HCT116 (cell line): Measurements from ENCODE around the gene COL18A1. TPM values are rescaled to one million over a fixed set of nuclear protein-coding genes. Genes with fewer than 3 reads are reported as not detected.

Experiments
- ATAC-seq: fragments of 200-7000 bp; cut with Tn5 transposase; 2 replicates; pipeline ENCODE4 v1.9.1; 2020; ENCODE audit warnings: mild to moderate bottlenecking, moderate library complexity
- BruUV-seq: library from RNA; stranded (reverse); fragments of 400-500 nt; replicated peaks from 2 replicates; lab custom pipeline; 2021; lab: Mats Ljungman, UMichigan
- CTCF ChIA-PET: fragments of 300-600 bp; sonication (Branson Sonifier 250); formaldehyde crosslinking; loops from one replicate; lab custom pipeline; 2021; ENCODE audit warnings: antibody characterized with exemption; lab: Charles Lee
- POLR2A ChIA-PET: fragments of 300-600, 350-600 bp; sonication (Branson Sonifier 250); formaldehyde crosslinking; loops from one replicate; lab custom pipeline; 2021; ENCODE audit warnings: antibody characterized with exemption; lab: Charles Lee
- RAD21 ChIA-PET, 2 experiments: fragments of 300-600 bp; sonication (Branson Sonifier 250); formaldehyde crosslinking; loops; one replicate each; lab custom pipeline; 2023; ENCODE audit warnings: low total read pairs in 2 of 2; ENCODE audit not compliant: uncharacterized antibody in 2 of 2, unreplicated experiment in 2 of 2, low non-redundant PET in 1 of 2; lab: Charles Lee
- DNase-seq: peaks from one replicate; pipeline ENCODE4 v3.0.0-alpha.2; 2010; ENCODE audit warnings: low read depth, low spot score
- H2AFZ ChIP-seq: fragments of 200-600 bp; shearing (Covaris generic), sonication (generic); 2 replicates; pipeline ENCODE4 v1.6.1; 2017; ENCODE audit warnings: low read depth, mixed run types, mixed read lengths, antibody characterized with exemption, low read length; ENCODE audit not compliant: poor library complexity, severe bottlenecking
- H3K27ac ChIP-seq: 2 replicates; pipeline ENCODE4 v1.5.1; 2012; ENCODE audit warnings: low read depth, low read length
- H3K27me3 ChIP-seq: fragments of 200-600 bp; sonication (generic); 2 replicates; pipeline ENCODE4 v1.6.1; 2016; ENCODE audit warnings: mixed run types, low read length, mixed read lengths; ENCODE audit not compliant: insufficient read depth
- H3K36me3 ChIP-seq, 2 experiments: fragments of 200-500 bp in 1 of 2; fragments of 200-600 bp in 1 of 2; sonication (Bioruptor generic) in 1 of 2; sonication (generic) in 1 of 2; 2 replicates each; pipeline versions ENCODE4 v1.5.1 to v1.6.1; 2014 to 2016; ENCODE audit warnings: low read length in 2 of 2, inconsistent platforms in 1 of 2, mixed read lengths in 1 of 2, mixed run types in 1 of 2; ENCODE audit not compliant: insufficient read depth in 2 of 2, control insufficient read depth in 1 of 2
- H3K4me1 ChIP-seq, 2 experiments: fragments of 200-600 bp in 1 of 2; sonication (generic) in 1 of 2; 2 replicates each; pipeline versions ENCODE4 v1.5.1 to v1.6.1; 2012 to 2017; ENCODE audit warnings: low read length in 2 of 2, inconsistent platforms in 1 of 2, mild to moderate bottlenecking in 1 of 2, mixed read lengths in 1 of 2, mixed run types in 1 of 2, moderate library complexity in 1 of 2; ENCODE audit not compliant: insufficient read depth in 2 of 2, control insufficient read depth in 1 of 2
- H3K4me2 ChIP-seq: fragments of 200-600 bp; sonication (generic); 2 replicates; pipeline ENCODE4 v1.6.1; 2017; ENCODE audit warnings: mixed run types, low read length, mixed read lengths
- H3K4me3 ChIP-seq, 2 experiments: fragments of 200-600 bp in 1 of 2; sonication (generic) in 1 of 2; replicated peaks in 1 of 2; 2 replicates each; pipeline ENCODE4 v1.5.1; 2011 to 2016; ENCODE audit warnings: low read length in 2 of 2, control low read depth in 1 of 2, low read depth in 1 of 2, mild to moderate bottlenecking in 1 of 2, mixed read lengths in 1 of 2, mixed run types in 1 of 2
- H3K79me2 ChIP-seq: fragments of 200-600 bp; sonication (generic); 2 replicates; pipeline ENCODE4 v1.6.1; 2017; ENCODE audit warnings: mild to moderate bottlenecking, mixed run types, low read length, moderate library complexity, mixed read lengths; ENCODE audit not compliant: insufficient read depth
- H3K9ac ChIP-seq: fragments of 200-600 bp; sonication (generic); 2 replicates; pipeline ENCODE4 v1.6.1; 2016; ENCODE audit warnings: low read length, mixed read lengths
- H3K9me2 ChIP-seq: fragments of 200-600 bp; sonication (generic), shearing (Covaris generic); 2 replicates; pipeline ENCODE4 v1.6.1; 2017; ENCODE audit warnings: mixed run types, mild to moderate bottlenecking, moderate library complexity; ENCODE audit not compliant: insufficient read depth
- H3K9me3 ChIP-seq, 2 experiments: fragments of 200-500 bp in 1 of 2; fragments of 200-600 bp in 1 of 2; sonication (Bioruptor generic) in 1 of 2; sonication (generic) in 1 of 2; 2 replicates each; pipeline ENCODE4 v1.6.1; 2014 to 2017; ENCODE audit warnings: low read length in 2 of 2, mixed read lengths in 2 of 2, inconsistent platforms in 1 of 2, low read depth in 1 of 2, mild to moderate bottlenecking in 1 of 2, mixed run types in 1 of 2, moderate library complexity in 1 of 2; ENCODE audit not compliant: control insufficient read depth in 1 of 2, insufficient read depth in 1 of 2
- H4K20me1 ChIP-seq: fragments of 200-600 bp; sonication (generic), shearing (Covaris generic); 2 replicates; pipeline ENCODE4 v1.6.1; 2017; ENCODE audit warnings: mixed run types, mild to moderate bottlenecking, moderate library complexity; ENCODE audit not compliant: insufficient read depth
- CTCF ChIP-seq, 3 experiments: fragments of 200-600 bp in 1 of 3; sonication (generic) in 1 of 3; IDR thresholded peaks in 2 of 3; conservative IDR thresholded peaks in 1 of 3; 2 replicates each; pipeline ENCODE4 v1.5.1; 2012 to 2017; ENCODE audit warnings: low read depth in 2 of 3, low read length in 2 of 3, antibody characterized with exemption in 1 of 3, borderline replicate concordance in 1 of 3, control low read depth in 1 of 3, mild to moderate bottlenecking in 1 of 3, mixed read lengths in 1 of 3, mixed run types in 1 of 3, moderate library complexity in 1 of 3; ENCODE audit not compliant: insufficient read depth in 1 of 3
- ZBTB33 ChIP-seq: IDR thresholded peaks from 2 replicates; pipeline ENCODE4 v1.6.1; 2011; ENCODE audit warnings: mild to moderate bottlenecking, low read length, moderate library complexity; ENCODE audit not compliant: insufficient replicate concordance; ENCODE audit errors: extremely low read depth
- intact Hi-C: fragments of 100-400 bp; cut with micrococcal nuclease; formaldehyde crosslinking; loops from 2 replicates; pipeline ENCODE4 v1.10.0; 2022
- total RNA-seq: library from RNA; stranded (reverse); gene quantifications from one replicate; pipeline ENCODE4 v1.2.1, GENCODE V29; 2021; ENCODE audit not compliant: unreplicated experiment
- TF ChIP-seq, protein P1 (sequence below): IDR thresholded peaks from 2 replicates; pipeline ENCODE4 v1.6.1; 2012

The COL18A1 gene
- total RNA-seq, 1 experiment from 2014 or later: 59.5 TPM

GRCh38 chr21:45532826-45533360, 127.9 kb downstream of the COL18A1 start:
- Histone ChIP-seq H3K27ac (no peak overlapping the region; the same call in 1 of the 2 replicates), H3K4me1 (no peaks in the 10 kb centered on the region; a peak in 1 of 4 replicates), H3K9me2 (no peaks in the 10 kb centered on the region), H4K20me1 (no peaks in the 10 kb centered on the region), H3K27me3 (no peaks in the 10 kb centered on the region), H3K36me3 (peaks cover 24 to 56% of the 10 kb centered on the region in 2 experiments), H3K79me2 (peaks cover 62% of the 10 kb centered on the region), H3K4me3 (no peak overlapping the region), H2AFZ (no peak overlapping the region), H3K9me3 (no peaks in the 10 kb centered on the region), H3K9ac (no peak overlapping the region), H3K4me2 (no peak overlapping the region)
- RAD21 ChIA-PET: no interaction called here
- no TSS peak for BruUV-seq
- CTCF ChIA-PET: no interaction called here
- no peak for ATAC-seq
- POLR2A ChIA-PET: no interaction called here
- TF ChIP-seq, protein P1, sequence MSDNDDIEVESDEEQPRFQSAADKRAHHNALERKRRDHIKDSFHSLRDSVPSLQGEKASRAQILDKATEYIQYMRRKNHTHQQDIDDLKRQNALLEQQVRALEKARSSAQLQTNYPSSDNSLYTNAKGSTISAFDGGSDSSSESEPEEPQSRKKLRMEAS: no peak
- TF ChIP-seq ZBTB33 (no peak), CTCF (IDR thresholded peaks at IDR 0.05 in 2 of 3, conservative IDR thresholded peaks at IDR 0.05 in 1 of 3; ENCODE audit: borderline replicate concordance in 1 of 3, insufficient read depth in 1 of 3, low read depth in 2 of 3, low read length in 2 of 3) (no peak)
- intact Hi-C loops: no loop called here
- no peak for DNase-seq
